NCI-H2171 (cell line): Measurements from ENCODE around the gene FCHSD2.
"Not testable (repeated sequence)": the region's sequence is repeated elsewhere in the genome, so short reads cannot be mapped to it uniquely, and the experiment has no call there.

Experiments
- DNase-seq: peaks from one replicate; lab custom pipeline; 2025; lab: John Stamatoyannopoulos, UW

Gene FCHSD2

DNA sequence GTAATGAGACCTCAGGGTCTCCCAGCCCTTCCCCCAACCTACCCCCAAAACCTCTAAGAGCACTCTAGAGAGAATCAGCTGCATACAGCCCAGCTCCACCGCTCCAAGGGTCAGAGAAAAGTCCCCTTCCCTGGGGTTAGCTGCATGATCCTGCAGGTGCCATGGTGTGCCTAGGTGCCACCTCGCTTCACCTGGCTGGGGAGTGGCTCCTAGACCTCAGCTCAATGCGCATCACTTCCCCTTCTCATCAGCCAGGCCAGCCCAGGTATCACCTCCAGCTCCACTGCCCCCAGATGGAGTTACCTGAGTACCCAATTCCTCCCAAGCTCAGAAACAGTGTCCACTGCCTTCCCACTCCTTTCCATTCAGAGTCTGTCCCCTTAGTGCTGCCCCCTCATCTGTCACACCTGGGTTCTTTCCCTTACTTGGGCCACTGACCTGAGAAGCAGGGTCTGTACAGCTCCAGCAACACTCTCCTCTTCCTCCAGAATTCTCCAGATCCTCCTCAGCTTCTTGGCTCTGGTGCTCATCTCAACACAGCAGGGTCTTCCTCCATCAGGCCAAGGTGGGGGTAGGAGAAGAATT is 349.6 kb downstream of the FCHSD2 start:
- DNase-seq: no peak

DNA sequence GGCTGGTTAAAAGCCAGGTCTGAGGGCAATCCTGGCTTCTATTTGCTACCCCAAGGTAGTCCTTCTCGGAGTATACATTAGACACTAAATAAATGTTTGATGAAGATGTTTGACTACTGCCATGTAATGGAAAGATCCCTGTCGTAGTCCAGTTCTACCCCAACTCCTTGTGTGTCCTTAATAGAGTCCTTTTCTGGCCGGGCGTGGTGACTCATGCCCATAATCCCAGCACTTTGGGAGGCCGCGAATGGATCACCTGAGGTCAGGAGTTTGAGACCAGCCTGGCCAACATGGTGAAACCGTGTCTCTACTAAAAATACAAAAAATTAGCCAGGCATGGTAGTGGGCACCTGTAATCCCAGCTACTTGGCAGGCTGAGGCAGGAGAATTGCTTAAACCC is 350.9 kb downstream of the FCHSD2 start:
- DNase-seq: not testable (repeated sequence)

DNA sequence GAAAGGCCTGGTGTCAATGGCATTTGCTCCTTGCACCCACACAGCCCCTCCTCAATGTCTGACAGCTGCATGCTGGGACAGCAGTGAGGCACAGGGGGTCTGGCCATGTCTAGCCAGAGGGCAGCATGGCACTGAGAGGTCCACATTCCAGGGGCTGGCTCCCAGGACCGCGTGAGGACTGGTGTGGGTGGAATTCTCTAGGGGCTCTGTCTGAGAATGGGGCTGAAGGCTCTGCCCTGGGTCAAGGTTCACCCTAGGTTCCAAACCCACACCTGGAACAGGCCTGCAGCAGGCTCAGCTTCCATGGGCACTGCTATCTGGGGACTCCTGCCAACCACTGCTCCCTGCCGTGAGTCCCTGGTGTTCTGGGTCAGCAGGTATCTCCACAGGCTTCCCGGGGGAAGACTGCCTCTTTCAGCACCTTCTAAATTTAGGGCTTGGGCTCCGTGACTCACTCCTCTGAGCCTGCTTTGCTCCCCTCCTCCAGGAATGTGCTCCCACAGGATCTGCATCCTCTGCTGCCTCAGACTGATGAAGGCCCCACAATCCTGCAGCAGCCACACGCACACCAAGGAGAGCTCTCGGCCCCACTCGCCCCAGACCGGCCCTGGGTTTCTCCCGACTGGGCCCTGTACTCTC is 352.5 kb downstream of the FCHSD2 start:
- no peak for DNase-seq

DNA sequence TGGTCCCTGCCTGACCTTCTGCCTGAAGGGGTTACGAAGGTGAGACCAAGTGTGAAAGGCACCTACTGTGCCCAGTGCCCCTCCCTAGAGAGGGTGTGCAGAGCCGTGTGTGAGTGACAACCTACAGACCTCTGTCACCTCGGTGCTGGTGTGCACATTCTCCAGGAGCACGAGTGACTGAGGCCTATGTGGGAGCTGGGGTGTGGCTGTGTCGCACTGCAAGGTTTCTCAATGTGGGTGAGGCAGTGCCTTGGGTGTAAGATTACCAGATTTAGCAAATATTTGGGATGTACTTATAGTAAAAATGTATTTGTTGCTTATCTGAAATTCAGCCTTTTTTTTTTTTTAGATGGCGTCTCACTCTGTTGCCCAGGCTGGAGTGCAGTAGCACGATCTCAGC is 353.9 kb downstream of the FCHSD2 start:
- DNase-seq: no peak

DNA sequence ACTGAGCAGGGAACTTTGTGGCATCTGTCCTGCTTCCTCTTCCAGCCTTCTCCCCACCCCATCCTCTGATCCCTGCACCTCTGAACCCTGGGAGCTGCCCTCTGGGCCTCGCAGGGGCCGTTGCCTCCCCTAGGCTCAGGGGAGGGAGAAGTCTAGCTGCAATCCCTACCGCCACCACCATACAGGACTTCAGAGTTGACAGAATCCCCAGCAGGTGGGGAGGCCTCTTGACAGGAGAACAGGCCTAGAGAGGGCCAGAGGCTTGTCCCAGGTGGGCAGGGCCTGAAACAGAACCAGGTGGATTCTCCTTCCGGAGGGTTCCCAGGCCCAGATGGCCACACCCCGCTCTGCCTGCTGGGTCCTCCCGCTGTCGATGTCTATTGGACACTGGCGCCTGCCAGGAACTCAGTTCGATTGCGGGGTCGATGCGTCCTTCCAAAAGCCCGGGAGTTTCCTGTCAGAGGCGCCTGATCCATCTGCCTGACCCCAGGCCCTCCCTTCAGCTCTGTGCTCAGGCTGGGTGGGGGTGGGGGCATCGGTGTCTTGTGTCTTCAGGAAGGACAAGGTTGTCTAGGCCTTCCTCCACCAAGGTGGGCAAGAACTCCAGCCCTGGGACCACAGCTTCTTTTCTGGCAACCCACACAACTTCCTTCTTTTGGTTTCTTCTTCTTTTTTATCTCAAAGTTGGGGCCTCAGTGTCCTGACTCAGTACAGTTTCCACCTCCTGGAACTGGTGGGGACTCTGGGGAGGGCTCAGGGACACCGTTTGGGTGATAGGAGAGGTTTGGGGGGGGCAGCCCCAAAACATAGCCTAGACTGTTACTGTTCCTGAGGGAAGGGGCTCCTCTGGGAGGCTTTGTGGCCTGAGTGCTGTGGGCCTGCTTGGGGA is 354.7 kb downstream of the FCHSD2 start:
- DNase-seq: no peak
